Activated T-cell treated with anti-CD3 and anti-CD28 coated beads for 48 hours (primary cell): Measurements from ENCODE around the gene DCUN1D2.

Experiments
- DNase-seq: peaks from one replicate; pipeline ENCODE4 v3.0.0-alpha.2; 2020; ENCODE audit warnings: low read depth

Gene DCUN1D2

DNA sequence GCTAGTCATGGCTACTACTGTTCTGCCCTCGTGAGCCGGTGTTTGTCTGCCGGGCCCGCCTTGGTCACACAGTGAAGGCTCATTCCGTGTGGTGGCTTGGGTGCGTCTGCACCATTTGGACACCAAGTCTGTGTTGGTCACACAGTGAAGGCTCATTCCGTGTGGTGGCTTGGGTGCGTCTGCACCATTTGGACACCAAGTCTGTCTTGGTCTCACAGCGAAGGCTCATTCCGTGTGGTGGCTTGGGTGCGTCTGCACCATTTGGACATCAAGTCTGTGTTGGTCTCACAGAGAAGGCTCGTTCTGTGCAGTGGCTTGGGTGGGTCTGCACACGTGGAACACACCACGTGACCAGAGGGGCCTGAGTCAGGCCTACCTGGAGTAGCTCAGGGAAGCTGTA, 29.0 kb upstream of the DCUN1D2 start:
- no peak for DNase-seq

DNA sequence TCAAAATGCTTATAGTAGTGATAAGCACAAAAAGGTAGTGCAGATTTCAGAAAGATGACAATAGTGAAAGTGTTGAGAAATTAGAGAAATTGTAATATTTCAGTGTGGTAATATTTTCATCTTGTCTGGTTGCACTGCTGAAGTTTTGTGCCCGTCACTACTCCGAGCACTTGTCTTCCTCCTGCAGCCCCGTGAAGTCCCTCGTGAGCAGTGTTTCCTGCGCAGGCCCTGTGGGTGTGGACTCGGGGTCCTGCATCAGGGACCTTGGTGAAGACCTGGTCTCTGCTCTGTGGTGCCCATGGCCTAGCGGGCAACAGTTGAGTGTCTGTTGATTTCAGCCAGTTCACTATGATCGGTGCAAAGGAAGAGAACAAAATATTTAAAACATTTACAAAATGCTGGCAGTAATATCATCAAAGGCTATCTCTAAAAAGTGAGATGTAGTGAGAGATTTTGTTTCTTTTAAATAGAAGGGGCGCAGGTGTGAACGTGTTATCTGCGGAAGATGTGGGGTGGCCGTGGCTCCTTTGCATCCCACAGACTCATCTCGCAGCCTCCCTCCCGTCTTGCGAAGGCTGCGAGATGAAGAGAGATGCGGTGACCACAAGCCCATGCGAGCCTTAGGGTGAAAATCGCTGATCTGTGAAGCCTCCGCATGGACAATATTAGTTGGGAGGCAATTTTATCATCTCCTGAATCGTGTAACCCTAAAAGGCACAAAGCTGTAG, 27.7 kb upstream of the DCUN1D2 start:
- no peak for DNase-seq

DNA sequence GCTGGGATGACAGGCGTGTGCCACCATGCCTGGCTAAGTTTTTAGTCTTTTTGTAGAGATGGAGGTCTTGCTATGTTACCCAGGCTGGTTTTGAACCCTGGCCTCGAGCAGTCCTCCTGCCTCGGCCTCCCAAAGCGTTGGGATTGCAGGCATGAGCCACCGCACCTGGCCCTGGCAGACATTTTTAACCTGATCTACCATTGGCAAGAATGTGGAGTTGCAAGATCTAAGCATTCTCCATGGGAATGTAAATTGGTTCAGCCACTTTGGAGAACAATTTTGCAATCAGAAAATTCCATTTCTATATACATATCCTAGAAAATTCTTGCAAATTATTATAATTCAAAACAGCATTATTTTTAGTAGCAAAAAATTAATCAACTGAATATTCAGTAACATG, 24.3 kb upstream of the DCUN1D2 start:
- DNase-seq, result no peak

GRCh38 chr13:113513761-113514160, 23.2 kb upstream of the DCUN1D2 start:
- no peak for DNase-seq

DNA sequence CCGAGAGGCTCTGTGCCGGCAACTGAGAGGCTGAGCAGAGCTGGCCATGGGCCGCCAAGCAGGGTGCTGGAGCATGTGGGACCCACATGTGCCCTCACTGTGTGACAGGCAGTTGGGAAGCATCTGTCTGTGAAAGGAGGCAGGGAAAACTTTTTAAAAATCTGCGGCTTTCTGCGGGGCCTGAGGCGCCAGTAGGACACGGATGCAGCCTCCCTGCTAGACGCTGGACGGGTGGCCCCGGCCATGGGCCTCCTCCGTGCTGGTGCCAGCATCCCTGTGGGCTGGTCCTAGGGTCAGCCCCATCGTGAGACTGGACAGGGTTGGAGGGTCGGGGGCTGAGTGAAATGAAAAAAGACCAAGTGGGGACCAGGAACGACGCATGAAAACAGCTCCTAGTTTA, 20.9 kb upstream of the DCUN1D2 start:
- DNase-seq, result no peak

- DNase-seq, result no peak
These were observed 20.4 kb upstream of the DCUN1D2 start for GRCh38 chr13:113510871-113511270.

DNA sequence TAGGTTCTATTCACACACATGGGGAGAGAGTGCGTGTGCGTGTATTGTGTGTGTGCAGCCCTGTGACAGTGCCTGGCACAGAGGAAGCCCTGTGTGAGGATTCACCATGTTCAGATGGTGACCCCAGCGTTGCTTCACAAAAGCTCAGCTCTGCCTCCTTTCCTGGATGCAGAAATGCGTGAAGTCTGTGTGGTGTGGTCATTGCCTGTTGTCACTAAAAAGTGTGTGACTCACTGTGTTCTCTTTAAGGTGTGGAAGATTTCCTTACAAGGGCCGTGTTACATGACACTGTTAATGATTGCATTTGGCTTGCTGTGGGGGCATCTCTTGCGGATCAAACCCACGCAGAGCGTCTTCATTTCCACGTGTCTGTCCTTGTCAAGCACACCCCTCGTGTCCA, 19.5 kb upstream of the DCUN1D2 start:
- DNase-seq, result no peak

DNA sequence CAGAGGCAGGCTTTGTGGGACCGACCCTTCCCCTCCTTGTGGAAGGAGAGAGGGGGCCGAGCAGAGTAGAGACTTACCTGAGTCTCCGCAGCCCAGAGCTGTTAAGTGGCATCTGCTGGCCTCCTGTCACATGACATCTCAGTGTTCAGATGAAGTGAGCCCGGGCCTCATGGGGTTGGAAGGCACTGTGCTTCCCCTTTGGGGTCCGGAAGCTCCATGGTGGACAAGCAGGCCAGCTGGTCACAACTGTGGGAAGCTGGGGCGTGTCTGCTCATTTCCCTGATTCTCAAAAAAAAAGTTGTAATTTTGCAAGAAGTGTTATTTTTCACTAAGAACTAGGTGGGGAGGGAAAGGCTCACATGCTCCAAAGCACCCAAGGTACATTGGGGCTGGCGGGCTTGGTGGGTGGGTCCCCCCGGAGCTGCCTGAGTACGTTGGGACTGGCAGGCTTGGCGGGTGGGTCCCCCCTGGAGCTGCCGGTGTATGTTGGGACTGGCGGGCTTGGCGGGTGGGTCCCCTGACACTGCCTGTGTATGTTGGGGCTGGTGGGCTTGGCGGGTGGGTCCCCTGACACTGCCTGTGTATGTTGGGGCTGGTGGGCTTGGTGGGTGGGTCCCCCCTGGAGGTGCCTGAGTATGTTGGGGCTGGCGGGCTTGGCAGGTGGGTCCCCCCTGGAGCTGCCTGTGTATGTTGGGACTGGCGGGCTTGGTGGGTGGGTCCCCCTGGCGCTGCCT, 18.2 kb upstream of the DCUN1D2 start:
- DNase-seq, result no peak

GRCh38 chr13:113507505-113508345, 17.2 kb upstream of the DCUN1D2 start:
- no peak for DNase-seq

DNA sequence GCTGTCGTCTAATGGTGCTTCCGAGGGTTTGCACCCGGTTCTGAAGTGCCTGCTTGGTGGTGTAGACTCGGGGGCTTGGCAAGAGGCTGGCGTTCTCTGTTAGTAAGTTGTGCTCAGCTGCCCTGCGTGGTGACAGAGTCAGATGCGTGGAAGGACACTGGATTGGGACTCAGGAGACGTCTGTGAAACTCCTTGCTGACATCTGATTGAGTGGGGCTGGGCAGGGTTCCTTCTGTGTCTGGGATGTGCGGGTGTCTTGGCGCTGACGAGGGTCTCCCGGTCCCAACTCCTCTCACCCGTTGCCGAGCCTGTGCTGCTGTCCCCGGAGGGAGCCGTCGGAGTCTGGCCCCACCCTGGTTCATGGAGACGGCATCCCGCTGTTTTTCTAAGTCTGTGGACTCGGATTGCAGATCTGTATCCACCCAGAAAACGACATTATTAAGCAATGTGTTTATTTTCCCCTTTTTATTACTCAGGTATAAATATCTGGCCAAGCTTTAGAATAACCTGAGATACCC, 16.4 kb upstream of the DCUN1D2 start:
- DNase-seq, result no peak

DNA sequence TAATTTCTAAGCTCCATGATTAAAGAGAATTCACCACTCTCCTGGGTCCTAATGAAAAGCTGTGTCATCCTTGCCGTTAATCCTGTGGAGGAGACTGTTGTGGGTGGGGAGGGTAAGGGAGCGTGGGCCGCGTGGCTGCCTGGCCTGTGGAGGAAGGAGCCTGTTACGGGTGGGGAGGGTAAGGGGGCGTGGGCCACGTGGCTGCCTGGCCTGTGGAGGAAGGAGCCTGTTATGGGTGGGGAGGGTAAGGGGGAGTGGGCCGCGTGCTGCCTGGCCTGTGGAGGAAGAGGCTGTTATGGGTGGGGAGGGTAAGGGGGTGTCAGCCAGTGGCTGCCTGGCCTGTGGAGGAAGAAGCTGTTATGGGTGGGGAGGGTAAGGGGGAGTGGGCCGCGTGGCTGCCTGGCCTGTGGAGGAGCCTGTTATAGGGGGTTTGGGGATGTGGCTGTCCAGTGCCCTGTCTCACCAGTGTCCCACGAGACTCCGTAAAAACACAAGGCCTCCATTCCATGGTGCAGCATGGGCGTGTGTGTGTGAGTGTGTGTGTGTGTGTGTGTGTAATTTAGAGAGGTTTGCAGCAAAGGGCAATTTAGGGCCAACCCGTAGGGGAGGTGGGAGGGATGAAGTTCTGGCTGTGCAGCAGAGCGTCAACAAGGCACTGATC, 15.6 kb upstream of the DCUN1D2 start:
- DNase-seq, result no peak

DNA sequence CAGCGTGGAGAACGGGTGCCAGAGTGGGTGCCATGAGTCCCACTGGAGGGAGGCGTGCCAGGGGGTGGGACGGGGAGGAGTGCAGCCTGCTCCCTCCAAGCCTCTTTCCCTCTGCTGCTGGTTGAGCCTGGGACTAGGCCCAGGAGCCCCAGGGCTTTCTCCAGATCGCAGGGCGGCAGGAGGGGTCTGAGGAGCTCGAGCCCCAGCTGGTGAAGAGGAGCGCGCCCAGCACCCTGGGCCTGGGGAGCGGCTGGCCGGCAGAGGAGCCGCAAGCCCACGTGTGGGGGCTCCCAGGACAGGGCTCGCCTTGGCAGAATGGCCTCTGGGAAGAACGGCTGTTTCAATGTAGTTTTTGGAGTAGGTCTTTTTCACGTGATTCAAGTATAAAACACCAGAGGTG, 12.2 kb upstream of the DCUN1D2 start:
- DNase-seq, result no peak

- no peak for DNase-seq
These were observed 10.2 kb upstream of the DCUN1D2 start for GRCh38 chr13:113500530-113501265.

- no peak for DNase-seq
These were observed 9.4 kb upstream of the DCUN1D2 start for GRCh38 chr13:113499936-113500335.

- DNase-seq, result no peak
These were observed 8.4 kb upstream of the DCUN1D2 start for GRCh38 chr13:113498905-113499304.

DNA sequence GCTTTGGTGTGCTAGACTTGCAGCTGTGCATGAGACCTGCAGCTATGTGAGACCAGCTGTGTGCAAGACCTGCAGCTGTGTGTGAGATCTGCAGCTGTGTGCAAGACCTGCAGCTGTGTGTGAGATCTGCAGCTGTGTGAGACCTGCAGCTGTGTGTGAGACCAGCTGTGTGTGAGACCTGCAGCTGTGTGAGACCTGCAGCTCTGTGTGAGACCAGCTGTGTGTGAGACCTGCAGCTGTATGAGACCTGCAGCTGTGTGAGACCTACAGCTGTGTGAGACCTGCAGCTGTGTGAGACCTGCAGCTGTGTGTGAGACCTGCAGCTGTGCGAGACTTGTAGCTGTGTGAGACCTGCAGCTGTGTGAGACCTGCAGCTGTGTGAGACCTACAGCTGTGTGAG, 6.7 kb upstream of the DCUN1D2 start:
- no peak for DNase-seq

GRCh38 chr13:113495494-113496210, 5.1 kb upstream of the DCUN1D2 start:
- no peak for DNase-seq

DNA sequence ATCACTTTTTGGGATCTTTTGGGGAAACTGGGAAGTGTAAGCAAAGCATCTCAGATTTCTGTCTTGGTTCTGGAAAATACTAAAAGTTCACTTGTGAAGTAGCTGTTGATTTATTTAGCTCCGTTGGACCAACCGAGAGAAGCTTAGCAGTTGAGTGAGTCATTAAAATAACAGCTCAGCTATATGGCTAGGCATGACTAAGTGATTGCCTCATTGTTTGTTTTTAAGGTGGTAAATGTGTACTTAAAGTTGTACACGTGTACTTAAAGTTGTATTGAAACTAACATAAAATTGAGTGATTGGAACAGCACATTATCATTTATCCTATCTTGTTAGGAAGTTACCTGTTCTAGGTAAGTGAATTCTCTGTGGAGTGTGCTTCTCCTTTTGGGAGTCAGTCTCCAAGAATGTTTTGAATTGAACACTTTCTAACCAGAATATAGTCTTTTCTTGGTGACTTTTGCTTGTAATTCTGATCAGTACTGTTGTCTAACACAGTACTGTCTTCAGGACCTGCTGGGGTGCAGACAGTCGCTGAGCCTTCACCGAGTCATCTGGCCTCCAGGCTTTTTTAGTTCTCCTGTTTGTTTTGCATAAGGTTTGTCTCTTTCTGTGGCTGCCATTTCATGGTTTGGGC, 2.9 kb upstream of the DCUN1D2 start:
- DNase-seq, result no peak

DNA sequence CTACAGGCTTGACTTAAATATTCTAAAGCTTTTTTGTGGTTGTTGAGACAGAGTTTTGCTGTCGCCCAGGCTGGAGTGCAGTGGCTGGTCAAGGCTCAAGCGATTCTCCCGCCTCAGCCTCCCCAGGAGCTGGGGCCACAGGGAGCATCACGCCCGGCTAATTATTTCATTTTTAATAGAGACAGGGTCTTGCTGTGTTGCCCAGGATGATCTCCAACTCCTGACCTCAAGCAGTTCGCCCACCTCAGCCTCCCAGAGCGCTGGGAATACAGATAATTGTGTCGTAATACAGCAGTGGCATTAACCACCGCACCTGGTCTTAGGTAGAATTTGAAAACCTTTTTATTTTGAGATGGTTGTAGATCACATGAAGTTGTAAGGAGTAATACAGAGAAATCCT, 1.5 kb upstream of the DCUN1D2 start:
- DNase-seq, result no peak

GRCh38 chr13:113491418-113491883, 940 bp upstream of the DCUN1D2 start:
- no peak for DNase-seq
